ENCODE data around the gene C1orf198. TPM values are rescaled to one million over a fixed set of nuclear protein-coding genes. Genes with fewer than 3 reads are reported as not detected.

Gene C1orf198
- polyA plus RNA-seq, 1 experiment: 52.7 TPM

- CTCF ChIA-PET: no interaction called here
- no peak overlapping the region for H3K27ac ChIP-seq (ENCODE audit: low read depth, low read length)
- H3K9me3 ChIP-seq (ENCODE audit: control insufficient read depth, insufficient read depth, low read length): no peaks in the 10 kb centered on the region
- POLR2A ChIA-PET: no interaction called here
- DNase-seq (ENCODE audit: low read depth, low spot score): no peak
- H3K4me3 ChIP-seq (ENCODE audit: low read depth, low read length): no peak overlapping the region
- H3K27me3 ChIP-seq (ENCODE audit: control insufficient read depth, insufficient read depth, low read length): no peaks in the 10 kb centered on the region
- no peak for TF ChIP-seq CTCF (IDR thresholded peaks at IDR 0.05; ENCODE audit: low read depth, low read length)
Measured at GRCh38 chr1:230827801-230828200, 40.5 kb downstream of the C1orf198 start.

DNA sequence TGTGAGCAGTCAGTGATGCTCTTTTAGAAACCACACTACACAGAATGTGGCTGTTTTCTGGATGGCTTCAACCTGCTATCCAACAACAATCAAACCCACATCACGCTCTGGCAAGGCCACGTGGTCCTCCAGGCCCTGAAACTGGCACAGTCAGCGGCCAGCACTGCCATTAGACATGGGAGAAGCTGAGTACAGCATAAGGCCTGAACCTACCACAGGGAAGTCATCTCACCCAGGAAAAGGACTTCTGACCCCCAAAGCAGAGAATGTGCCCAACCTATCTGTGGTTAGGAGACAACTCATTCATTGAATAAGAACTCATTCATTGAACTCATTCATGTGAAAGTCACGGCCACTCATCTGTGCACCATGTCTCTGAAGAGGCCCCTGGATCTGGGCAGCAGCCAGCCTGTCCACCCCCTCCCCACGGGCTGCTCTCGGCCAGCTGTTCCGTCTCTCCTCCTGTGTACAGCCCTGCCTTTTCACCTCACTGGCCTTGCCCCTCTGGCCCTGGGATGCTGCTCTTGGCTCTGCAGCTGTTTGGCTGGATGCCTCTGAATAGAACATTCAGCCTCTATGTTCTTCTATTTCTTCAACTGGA is 41.1 kb downstream of the C1orf198 start:
- ChIA-PET CTCF (interaction anchor here (1.0 kb wide), 1 partner anchor 91 kb away, joined by 3 read pairs; no protein-coding TSS in a partner anchor), POLR2A (no interaction called here)
- DNase-seq (ENCODE audit: low read depth, low spot score): no peak
- Histone ChIP-seq H3K27me3 (ENCODE audit: control insufficient read depth, insufficient read depth, low read length) (no peaks in the 10 kb centered on the region), H3K9me3 (ENCODE audit: control insufficient read depth, insufficient read depth, low read length) (no peaks in the 10 kb centered on the region), H3K27ac (ENCODE audit: low read depth, low read length) (no peak overlapping the region), H3K4me3 (ENCODE audit: low read depth, low read length) (no peak overlapping the region)
- TF ChIP-seq CTCF (IDR thresholded peaks at IDR 0.05; ENCODE audit: low read depth, low read length): no peak

GRCh38 chr1:230826166-230826875 is 42.0 kb downstream of the C1orf198 start:
- Histone ChIP-seq H3K27ac (ENCODE audit: low read depth, low read length) (no peak overlapping the region), H3K9me3 (ENCODE audit: control insufficient read depth, insufficient read depth, low read length) (no peaks in the 10 kb centered on the region), H3K4me3 (ENCODE audit: low read depth, low read length) (no peak overlapping the region), H3K27me3 (ENCODE audit: control insufficient read depth, insufficient read depth, low read length) (no peaks in the 10 kb centered on the region)
- no peak for DNase-seq (ENCODE audit: low read depth, low spot score)
- ChIA-PET CTCF (interaction anchor here (0.6 to 1.0 kb wide), 2 partner anchors 92 to 145 kb away, joined by 3 to 4 read pairs; no protein-coding TSS in a partner anchor), POLR2A (no interaction called here)
- TF ChIP-seq CTCF (IDR thresholded peaks at IDR 0.05; ENCODE audit: low read depth, low read length): no peak

DNA sequence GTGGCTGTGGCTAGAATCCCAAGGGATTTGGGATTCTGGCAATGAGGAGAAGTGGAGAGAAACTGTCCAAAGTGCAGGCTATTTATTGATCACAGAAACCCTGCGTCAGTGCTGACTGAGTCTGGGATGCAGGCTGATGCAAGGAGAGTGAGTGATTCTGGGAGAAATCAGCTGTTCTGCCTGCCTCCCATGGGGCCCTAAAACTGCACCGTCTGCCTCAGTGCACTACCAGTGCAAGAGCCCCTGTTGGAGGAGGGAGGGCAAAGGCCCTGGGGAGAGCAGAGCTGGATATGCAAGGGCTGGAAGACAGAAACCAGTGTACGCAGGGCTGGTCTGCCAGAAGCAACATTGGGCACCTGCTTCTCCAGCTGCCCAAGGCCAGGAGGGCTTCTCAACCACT is 42.6 kb downstream of the C1orf198 start:
- Histone ChIP-seq H3K4me3 (ENCODE audit: low read depth, low read length) (no peak overlapping the region), H3K27me3 (ENCODE audit: control insufficient read depth, insufficient read depth, low read length) (no peaks in the 10 kb centered on the region), H3K27ac (ENCODE audit: low read depth, low read length) (no peak overlapping the region), H3K9me3 (ENCODE audit: control insufficient read depth, insufficient read depth, low read length) (no peaks in the 10 kb centered on the region)
- ChIA-PET CTCF (no interaction called here), POLR2A (no interaction called here)
- no peak for TF ChIP-seq CTCF (IDR thresholded peaks at IDR 0.05; ENCODE audit: low read depth, low read length)
- no peak for DNase-seq (ENCODE audit: low read depth, low spot score)

DNA sequence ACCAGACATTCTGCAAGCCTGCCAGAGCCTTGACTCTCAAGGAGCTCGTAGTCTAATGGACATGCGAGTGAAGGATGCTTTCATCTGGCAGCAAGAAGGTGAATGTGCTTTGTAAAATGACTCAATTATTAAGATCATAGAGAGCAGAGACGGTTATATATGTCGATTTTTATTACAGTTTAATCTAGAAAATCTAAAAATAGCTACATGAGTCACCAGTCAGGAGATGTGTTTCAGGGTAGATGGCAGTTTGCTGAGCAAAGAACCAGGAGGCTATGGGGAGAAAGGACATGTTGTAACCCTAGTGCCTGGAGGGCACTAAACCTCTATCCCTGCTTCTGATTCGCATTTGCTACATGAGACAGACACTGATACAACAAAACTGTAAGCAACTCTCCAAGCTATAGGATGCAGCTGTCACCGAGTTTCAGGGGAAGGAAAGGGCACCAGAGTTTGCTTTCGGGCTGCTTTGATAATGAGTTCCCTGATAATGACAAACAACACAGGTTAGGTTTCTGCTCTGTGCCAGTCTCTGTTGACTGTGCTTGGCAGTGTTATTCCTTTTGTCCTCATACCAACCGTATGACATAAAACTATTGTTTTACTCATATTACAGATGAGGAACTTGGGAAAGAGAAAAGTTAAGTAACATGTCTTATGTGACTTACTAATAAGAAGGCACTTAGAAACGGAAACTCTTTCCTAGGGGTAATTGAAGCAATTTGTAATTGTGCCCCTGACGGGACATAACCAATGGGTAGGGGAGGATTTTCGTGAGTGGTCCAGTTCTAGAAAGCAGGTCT is 43.2 kb downstream of the C1orf198 start:
- no peak for TF ChIP-seq CTCF (IDR thresholded peaks at IDR 0.05; ENCODE audit: low read depth, low read length)
- CTCF ChIA-PET: no interaction called here
- no peaks in the 10 kb centered on the region for H3K9me3 ChIP-seq (ENCODE audit: control insufficient read depth, insufficient read depth, low read length)
- peaks cover 3% of the 10 kb centered on the region for H3K27me3 ChIP-seq (ENCODE audit: control insufficient read depth, insufficient read depth, low read length)
- DNase-seq (ENCODE audit: low read depth, low spot score): peak; percentile 46
- POLR2A ChIA-PET: no interaction called here
- H3K27ac ChIP-seq (ENCODE audit: low read depth, low read length): peak overlapping the region; percentile 74
- no peak overlapping the region for H3K4me3 ChIP-seq (ENCODE audit: low read depth, low read length)
